ENCODE measurements around the gene ABCC3.

ABCC3 gene, protein sequence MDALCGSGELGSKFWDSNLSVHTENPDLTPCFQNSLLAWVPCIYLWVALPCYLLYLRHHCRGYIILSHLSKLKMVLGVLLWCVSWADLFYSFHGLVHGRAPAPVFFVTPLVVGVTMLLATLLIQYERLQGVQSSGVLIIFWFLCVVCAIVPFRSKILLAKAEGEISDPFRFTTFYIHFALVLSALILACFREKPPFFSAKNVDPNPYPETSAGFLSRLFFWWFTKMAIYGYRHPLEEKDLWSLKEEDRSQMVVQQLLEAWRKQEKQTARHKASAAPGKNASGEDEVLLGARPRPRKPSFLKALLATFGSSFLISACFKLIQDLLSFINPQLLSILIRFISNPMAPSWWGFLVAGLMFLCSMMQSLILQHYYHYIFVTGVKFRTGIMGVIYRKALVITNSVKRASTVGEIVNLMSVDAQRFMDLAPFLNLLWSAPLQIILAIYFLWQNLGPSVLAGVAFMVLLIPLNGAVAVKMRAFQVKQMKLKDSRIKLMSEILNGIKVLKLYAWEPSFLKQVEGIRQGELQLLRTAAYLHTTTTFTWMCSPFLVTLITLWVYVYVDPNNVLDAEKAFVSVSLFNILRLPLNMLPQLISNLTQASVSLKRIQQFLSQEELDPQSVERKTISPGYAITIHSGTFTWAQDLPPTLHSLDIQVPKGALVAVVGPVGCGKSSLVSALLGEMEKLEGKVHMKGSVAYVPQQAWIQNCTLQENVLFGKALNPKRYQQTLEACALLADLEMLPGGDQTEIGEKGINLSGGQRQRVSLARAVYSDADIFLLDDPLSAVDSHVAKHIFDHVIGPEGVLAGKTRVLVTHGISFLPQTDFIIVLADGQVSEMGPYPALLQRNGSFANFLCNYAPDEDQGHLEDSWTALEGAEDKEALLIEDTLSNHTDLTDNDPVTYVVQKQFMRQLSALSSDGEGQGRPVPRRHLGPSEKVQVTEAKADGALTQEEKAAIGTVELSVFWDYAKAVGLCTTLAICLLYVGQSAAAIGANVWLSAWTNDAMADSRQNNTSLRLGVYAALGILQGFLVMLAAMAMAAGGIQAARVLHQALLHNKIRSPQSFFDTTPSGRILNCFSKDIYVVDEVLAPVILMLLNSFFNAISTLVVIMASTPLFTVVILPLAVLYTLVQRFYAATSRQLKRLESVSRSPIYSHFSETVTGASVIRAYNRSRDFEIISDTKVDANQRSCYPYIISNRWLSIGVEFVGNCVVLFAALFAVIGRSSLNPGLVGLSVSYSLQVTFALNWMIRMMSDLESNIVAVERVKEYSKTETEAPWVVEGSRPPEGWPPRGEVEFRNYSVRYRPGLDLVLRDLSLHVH (N-terminal part only)

GRCh38 chr17:50634224-50634914, at the start of gene ABCC3:
Gene ABCC3 (plus strand): TSS chr17:50634881. CDS start chr17:50634937, 56 bp downstream.
- peak; percentile 77 for DNase-seq (ENCODE audit: low spot score)

DNA sequence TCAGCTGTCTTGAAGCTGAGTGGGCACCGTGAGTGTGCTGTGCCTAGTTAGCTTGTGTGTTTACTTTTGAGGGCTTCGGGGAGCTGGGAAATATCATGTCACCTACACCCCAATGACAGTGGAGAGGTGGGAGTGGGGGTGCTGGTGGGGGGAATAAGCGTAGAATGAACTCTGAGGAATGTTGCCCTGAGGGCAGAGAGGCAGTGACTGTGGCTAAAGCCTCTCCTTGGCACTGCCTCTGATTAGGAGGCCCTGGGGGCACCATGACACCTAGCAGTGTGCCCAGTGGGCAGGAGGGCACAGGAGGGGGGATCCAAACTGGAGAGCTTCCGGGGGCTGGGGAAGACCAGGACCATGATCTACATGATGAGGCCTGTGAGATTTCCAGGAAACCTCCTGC, 49.3 kb upstream of the ABCC3 start:
- no peak for DNase-seq (ENCODE audit: low spot score)

DNA sequence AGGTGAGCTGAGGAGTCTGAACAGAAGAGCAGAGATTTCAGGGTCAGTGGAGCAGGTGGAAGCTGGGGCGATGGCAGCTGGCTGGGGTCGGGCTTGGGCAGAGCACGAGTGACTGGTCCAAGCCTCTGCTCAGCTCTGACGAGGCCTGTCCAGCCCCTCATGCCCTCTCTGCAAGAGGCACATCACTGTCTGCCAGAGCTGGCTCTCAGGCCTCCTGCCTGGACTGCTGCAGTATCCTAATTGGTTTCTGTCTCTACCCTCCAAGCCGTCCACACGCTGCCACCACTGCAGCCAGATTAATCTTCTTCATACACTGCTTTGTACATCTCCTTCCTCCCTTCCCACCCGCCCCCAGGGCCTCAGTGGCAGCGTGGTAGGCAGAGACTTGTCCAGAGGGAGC, 48.8 kb upstream of the ABCC3 start:
- DNase-seq (ENCODE audit: low spot score): no peak

DNA sequence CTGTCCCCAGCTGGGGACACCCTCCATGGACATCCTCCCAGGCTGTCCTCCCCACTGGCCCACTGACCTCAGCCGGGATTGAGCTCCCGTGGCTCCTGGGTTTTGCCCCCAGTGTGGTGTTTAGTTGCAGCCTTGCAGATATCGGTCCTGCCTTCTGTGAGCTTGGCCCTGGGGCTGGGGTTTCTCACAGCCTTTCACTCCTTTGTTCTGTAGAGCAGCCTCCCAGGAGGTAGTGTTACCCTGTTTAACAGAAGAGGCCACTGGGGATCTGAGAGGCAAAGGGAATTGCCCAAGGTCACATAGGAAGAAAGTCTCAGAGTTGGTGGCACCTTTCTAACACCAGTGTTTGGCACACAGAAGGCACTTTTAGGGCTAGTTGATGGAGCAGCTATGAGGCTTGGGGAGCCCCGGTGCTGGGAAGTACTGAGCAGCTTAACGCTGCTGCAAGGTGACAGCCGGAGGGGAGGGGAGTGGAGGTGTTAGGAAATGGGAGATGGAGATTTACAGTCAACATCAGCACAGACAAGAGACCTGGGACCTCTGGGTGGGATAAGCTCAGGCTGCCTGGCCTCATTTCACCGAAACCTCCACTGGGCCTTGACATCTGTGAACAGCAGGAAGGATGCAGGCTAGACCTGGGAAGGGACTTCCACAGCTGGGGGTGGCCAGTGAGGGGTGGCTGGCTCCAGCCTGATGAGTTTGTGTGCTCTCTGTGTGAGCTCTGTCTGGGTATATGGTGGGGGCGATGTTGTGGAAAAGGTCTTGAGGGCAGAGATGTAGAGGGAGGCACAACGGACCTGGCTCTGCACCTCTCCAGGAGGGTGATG, 48.0 kb upstream of the ABCC3 start:
- no peak for DNase-seq (ENCODE audit: low spot score)

- DNase-seq (ENCODE audit: low spot score): no peak
Measured at GRCh38 chr17:50587571-50587970, 47.1 kb upstream of the ABCC3 start.

DNA sequence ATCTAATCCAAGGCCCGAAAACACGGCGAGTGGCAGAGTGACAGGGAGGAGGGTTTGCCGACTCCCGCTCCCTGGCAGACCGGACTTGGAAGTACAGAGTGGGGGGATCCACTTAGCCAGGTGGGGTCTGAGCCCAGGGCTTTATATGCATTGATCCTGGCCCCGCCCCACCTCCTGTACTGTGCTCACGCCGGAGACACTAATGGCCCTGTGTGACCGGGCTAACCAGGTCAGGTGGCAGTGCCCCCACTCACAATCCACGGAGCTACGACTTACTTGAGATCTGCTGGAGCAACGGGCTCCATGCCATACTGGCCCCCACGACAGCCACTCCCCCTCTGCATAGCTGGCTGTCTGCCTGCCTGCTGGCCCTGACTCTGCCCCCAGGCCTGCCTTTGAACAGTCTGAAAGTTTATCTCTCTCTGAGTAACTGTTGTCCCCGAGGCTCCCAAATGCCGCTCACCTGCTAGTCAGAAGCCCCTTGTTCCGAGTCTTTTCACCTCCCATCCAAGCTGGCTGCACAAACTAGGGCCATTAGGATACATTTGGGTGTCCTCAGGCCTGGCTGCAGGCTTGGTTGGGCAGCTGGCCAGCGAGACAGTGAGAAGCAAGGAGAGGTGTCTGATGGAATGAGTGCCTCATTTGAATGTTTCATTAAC, 46.2 kb upstream of the ABCC3 start:
- no peak for DNase-seq (ENCODE audit: low spot score)

- no peak for DNase-seq (ENCODE audit: low spot score)
Measured at GRCh38 chr17:50589095-50589705, 45.5 kb upstream of the ABCC3 start.

GRCh38 chr17:50590946-50591737, 43.5 kb upstream of the ABCC3 start:
- no peak for DNase-seq (ENCODE audit: low spot score)

GRCh38 chr17:50593321-50593720, 41.4 kb upstream of the ABCC3 start:
- DNase-seq (ENCODE audit: low spot score): no peak

- DNase-seq (ENCODE audit: low spot score): no peak
Measured at GRCh38 chr17:50594128-50594823, 40.4 kb upstream of the ABCC3 start.

GRCh38 chr17:50594892-50595291, 39.8 kb upstream of the ABCC3 start:
- DNase-seq (ENCODE audit: low spot score): no peak

GRCh38 chr17:50596191-50597037, 38.3 kb upstream of the ABCC3 start:
- DNase-seq (ENCODE audit: low spot score): peak; percentile 78

DNA sequence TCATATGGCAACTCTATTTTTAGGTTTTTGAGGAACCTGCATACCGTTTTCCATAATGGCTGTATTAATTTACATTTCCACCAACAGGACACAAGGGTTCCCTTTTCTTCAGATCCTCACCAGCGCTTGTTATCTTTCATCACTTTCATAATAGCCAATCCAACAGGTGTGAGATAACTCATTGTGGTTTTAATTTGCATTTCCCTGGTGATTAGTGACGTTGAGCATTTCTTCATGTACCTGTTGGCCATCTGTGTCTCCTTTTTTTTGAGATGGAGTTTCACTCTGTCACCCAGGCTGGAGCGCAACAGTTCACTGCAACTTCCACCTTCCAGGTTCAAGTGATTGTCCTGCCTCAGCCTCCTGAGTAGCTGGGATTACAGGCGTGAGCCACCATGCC, 36.2 kb upstream of the ABCC3 start:
- DNase-seq (ENCODE audit: low spot score): no peak

- DNase-seq (ENCODE audit: low spot score): no peak
Measured at GRCh38 chr17:50599606-50600005, 35.1 kb upstream of the ABCC3 start.

DNA sequence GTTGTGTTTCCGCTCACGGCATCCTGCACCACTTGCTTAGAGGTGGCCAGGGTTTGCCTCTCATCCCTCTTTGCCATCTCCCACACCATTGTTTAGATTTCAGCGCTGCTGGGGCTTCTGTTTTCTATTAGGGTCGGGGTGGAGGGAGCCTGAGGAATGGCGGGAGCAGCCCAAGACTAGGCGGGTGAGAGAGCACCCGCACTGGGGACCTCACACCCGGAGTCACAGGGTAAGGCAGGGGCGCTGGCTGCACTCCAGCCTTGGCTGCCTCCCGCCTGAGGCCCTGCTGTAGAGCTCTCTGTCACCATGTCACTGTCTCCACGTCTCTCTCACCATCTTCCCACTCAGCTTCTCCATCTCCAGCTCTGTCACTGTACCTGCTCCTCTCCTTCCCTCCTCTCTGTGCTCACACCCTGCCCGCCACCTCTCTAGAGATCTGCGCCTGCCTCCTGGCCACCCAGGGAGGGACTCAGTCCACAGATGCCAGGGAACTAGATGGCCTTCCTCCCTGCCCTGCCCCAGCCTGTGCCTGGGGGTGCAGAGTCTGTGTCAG, 32.8 kb upstream of the ABCC3 start:
- no peak for DNase-seq (ENCODE audit: low spot score)

DNA sequence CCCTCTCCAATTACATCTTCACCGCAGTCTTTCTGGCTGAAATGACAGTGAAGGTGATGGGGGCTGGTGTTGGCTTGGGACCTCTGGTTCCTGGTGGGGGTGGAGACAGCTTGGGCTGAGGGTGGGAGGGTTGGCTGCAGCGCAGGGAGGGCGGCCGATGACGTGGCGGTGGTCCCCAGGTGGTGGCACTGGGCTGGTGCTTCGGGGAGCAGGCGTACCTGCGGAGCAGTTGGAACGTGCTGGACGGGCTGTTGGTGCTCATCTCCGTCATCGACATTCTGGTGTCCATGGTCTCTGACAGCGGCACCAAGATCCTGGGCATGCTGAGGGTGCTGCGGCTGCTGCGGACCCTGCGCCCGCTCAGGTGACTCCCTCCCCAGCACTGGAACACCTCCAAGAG, 31.8 kb upstream of the ABCC3 start:
- no peak for DNase-seq (ENCODE audit: low spot score)

DNA sequence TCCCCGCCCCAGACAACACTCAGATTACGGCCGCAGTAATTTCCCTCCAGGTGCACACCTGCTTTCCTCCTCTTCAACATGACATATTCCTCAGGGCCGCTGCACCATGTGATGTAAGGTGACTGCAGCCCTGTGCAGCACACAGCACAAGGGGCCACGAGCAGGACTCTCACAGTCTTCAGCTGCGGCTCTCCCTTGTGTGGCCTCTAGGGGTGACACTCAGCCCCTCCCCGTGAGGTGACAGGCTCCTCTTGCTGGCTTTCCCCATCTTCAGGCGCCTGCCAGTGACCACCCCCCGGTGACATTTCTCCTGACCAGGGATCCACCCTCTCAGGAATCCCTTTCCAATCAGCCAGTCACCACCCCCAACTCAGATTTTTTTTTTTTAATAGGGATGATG, 31.3 kb upstream of the ABCC3 start:
- peak; percentile 80 for DNase-seq (ENCODE audit: low spot score)
